Measurements from ENCODE around the gene LSM2. TPM values are rescaled to one million over a fixed set of nuclear protein-coding genes. Genes with fewer than 3 reads are reported as not detected.
A peak's percentile ranks its signal among the peaks of the same experiment; 100 is the strongest.

LSM2 gene
- polyA plus RNA-seq, 1 experiment: 43.5 TPM

GRCh38 chr6:31836474-31837368, 30.0 kb upstream of the LSM2 start:
- peak overlapping the region; percentile 98 for H3K4me3 ChIP-seq (ENCODE audit: low read depth, low read length)
- peaks cover 13% of the 10 kb centered on the region for H3K36me3 ChIP-seq (ENCODE audit: control insufficient read depth, insufficient read depth, low read length)
- no peaks in the 10 kb centered on the region for H3K27me3 ChIP-seq (ENCODE audit: control insufficient read depth, insufficient read depth, low read length)
- CTCF ChIA-PET: interaction anchor here (1.0 kb wide), 1 partner anchor 30 kb away, joined by 3 read pairs; the partner anchor contains the start of gene LSM2
- no peak for DNase-seq (ENCODE audit: low read depth)
- POLR2A ChIA-PET: interaction anchor here (0.6 to 0.8 kb wide), 3 partner anchors 10 to 37 kb away, joined by 3 to 5 read pairs (median 3); partner anchors contain the start of genes HSPA1A and HSPA1L
- peak; percentile 35 for TF ChIP-seq CTCF (IDR thresholded peaks at IDR 0.05; ENCODE audit: insufficient read depth, low read depth, low read length)

- POLR2A ChIA-PET: interaction anchor here (0.7 to 1.1 kb wide), 2 partner anchors 7 to 40 kb away, joined by 15 to 29 read pairs; partner anchors contain the start of gene VARS1
- Histone ChIP-seq H3K36me3 (ENCODE audit: control insufficient read depth, insufficient read depth, low read length) (peaks cover 13% of the 10 kb centered on the region), H3K27me3 (ENCODE audit: control insufficient read depth, insufficient read depth, low read length) (no peaks in the 10 kb centered on the region), H3K4me3 (ENCODE audit: low read depth, low read length) (peak overlapping the region; percentile 98)
- DNase-seq (ENCODE audit: low read depth): no peak
- CTCF ChIA-PET: interaction anchor here (1.0 kb wide), 1 partner anchor 29 kb away, joined by 3 read pairs; the partner anchor contains the start of gene LSM2
- no peak for TF ChIP-seq CTCF (IDR thresholded peaks at IDR 0.05; ENCODE audit: insufficient read depth, low read depth, low read length)
These were observed 29.3 kb upstream of the LSM2 start for GRCh38 chr6:31836047-31836473.

- no peak for DNase-seq (ENCODE audit: low read depth)
- CTCF ChIA-PET: interaction anchor here (1.2 kb wide), 1 partner anchor 13 kb away, joined by 3 read pairs; no protein-coding TSS in a partner anchor
- H3K36me3 ChIP-seq (ENCODE audit: control insufficient read depth, insufficient read depth, low read length): peaks cover 9% of the 10 kb centered on the region
- POLR2A ChIA-PET: interaction anchor here (0.6 to 1.1 kb wide), 3 partner anchors 28 to 65 kb away, joined by 3 to 29 read pairs (median 3); partner anchors contain the start of gene VARS1
- H3K4me3 ChIP-seq (ENCODE audit: low read depth, low read length): peak overlapping the region; percentile 98
- TF ChIP-seq CTCF (IDR thresholded peaks at IDR 0.05; ENCODE audit: insufficient read depth, low read depth, low read length): no peak
- H3K27me3 ChIP-seq (ENCODE audit: control insufficient read depth, insufficient read depth, low read length): no peaks in the 10 kb centered on the region
These were observed 27.8 kb upstream of the LSM2 start for GRCh38 chr6:31834367-31835250.

- H3K36me3 ChIP-seq (ENCODE audit: control insufficient read depth, insufficient read depth, low read length): peaks cover 1% of the 10 kb centered on the region; the same call in 1 of the 2 replicates
- no peak overlapping the region for H3K4me3 ChIP-seq (ENCODE audit: low read depth, low read length)
- TF ChIP-seq CTCF (IDR thresholded peaks at IDR 0.05; ENCODE audit: insufficient read depth, low read depth, low read length): no peak
- POLR2A ChIA-PET: no interaction called here
- CTCF ChIA-PET: interaction anchor here (0.8 to 2.6 kb wide), 9 partner anchors 41 to 128 kb away, joined by 3 to 19 read pairs (median 4); partner anchors contain the start of gene ABHD16A
- no peaks in the 10 kb centered on the region for H3K27me3 ChIP-seq (ENCODE audit: control insufficient read depth, insufficient read depth, low read length)
- no peak for DNase-seq (ENCODE audit: low read depth)
These were observed 24.8 kb upstream of the LSM2 start for GRCh38 chr6:31831350-31832215.

Measured in BJ (cell line).